Neutrophil (primary cell): ENCODE data around the gene TNS3.

ENCODE experiments used
- H3K27ac ChIP-seq: fragments of 200-600 bp; sonication (generic); 2 replicates; pipeline ENCODE4 v1.5.1; 2016; ENCODE audit warnings: mild to moderate bottlenecking, moderate library complexity
- H3K27me3 ChIP-seq: fragments of 200-600 bp; sonication (generic); 2 replicates; pipeline ENCODE4 v1.6.0; 2016; ENCODE audit warnings: mild to moderate bottlenecking
- H3K36me3 ChIP-seq: fragments of 200-600 bp; sonication (generic); 2 replicates; pipeline ENCODE4 v1.5.1; 2017
- H3K4me1 ChIP-seq, 2 experiments: fragments of 200-600 bp in 1 of 2; sonication (generic) in 1 of 2; 1 replicate in 1 of 2; 2 replicates in 1 of 2; pipeline versions ENCODE4 v1.5.1 to v1.6.1; 2013 to 2016; ENCODE audit warnings: low read depth in 1 of 2, low read length in 1 of 2, mild to moderate bottlenecking in 1 of 2, moderate library complexity in 1 of 2; ENCODE audit not compliant: control insufficient read depth in 1 of 2, insufficient read depth in 1 of 2
- H3K4me3 ChIP-seq, 2 experiments: fragments of 200-600 bp in 1 of 2; sonication (generic) in 1 of 2; 1 replicate in 1 of 2; 2 replicates in 1 of 2; pipeline ENCODE4 v1.5.1; 2013 to 2016; ENCODE audit warnings: low read depth in 1 of 2, low read length in 1 of 2, mild to moderate bottlenecking in 1 of 2, moderate library complexity in 1 of 2
- H3K9me3 ChIP-seq: fragments of 200-600 bp; sonication (generic); 2 replicates; pipeline ENCODE4 v1.5.1; 2016
- CTCF ChIP-seq: fragments of 200-600 bp; sonication (generic); IDR thresholded peaks from 2 replicates; pipeline ENCODE4 v1.5.1; 2016; ENCODE audit warnings: antibody characterized with exemption

The TNS3 gene

GRCh38 chr7:47535035-47535703, 46.7 kb downstream of the TNS3 start:
- no peak overlapping the region for H3K27ac ChIP-seq
- no peaks in the 10 kb centered on the region for H3K36me3 ChIP-seq
- TF ChIP-seq CTCF, result no peak
- no peaks in the 10 kb centered on the region for H3K4me1 ChIP-seq
- H3K4me3 ChIP-seq, result no peak overlapping the region
- no peaks in the 10 kb centered on the region for H3K9me3 ChIP-seq
- H3K27me3 ChIP-seq, result peaks cover 52% of the 10 kb centered on the region

- Histone ChIP-seq H3K27me3 (peaks cover 46% of the 10 kb centered on the region), H3K27ac (no peak overlapping the region), H3K4me3 (no peak overlapping the region), H3K4me1 (no peaks in the 10 kb centered on the region), H3K36me3 (no peaks in the 10 kb centered on the region), H3K9me3 (no peaks in the 10 kb centered on the region)
- TF ChIP-seq CTCF, result no peak
Measured at GRCh38 chr7:47534322-47535034, 47.4 kb downstream of the TNS3 start.

GRCh38 chr7:47531584-47532492, 50.1 kb downstream of the TNS3 start:
- peaks cover 20% of the 10 kb centered on the region for H3K27me3 ChIP-seq
- TF ChIP-seq CTCF, result no peak
- H3K36me3 ChIP-seq, result no peaks in the 10 kb centered on the region
- H3K4me3 ChIP-seq, result no peak overlapping the region
- H3K4me1 ChIP-seq, result no peaks in the 10 kb centered on the region
- H3K27ac ChIP-seq, result no peak overlapping the region
- no peaks in the 10 kb centered on the region for H3K9me3 ChIP-seq

GRCh38 chr7:47529826-47530555, 51.9 kb downstream of the TNS3 start:
- H3K36me3 ChIP-seq, result no peaks in the 10 kb centered on the region
- H3K9me3 ChIP-seq, result no peaks in the 10 kb centered on the region
- H3K4me1 ChIP-seq, result no peaks in the 10 kb centered on the region
- TF ChIP-seq CTCF, result no peak
- no peak overlapping the region for H3K4me3 ChIP-seq
- H3K27ac ChIP-seq, result no peak overlapping the region
- H3K27me3 ChIP-seq, result peaks cover 1% of the 10 kb centered on the region

- Histone ChIP-seq H3K4me3 (no peak overlapping the region), H3K27me3 (no peaks in the 10 kb centered on the region), H3K4me1 (no peaks in the 10 kb centered on the region), H3K36me3 (no peaks in the 10 kb centered on the region), H3K27ac (no peak overlapping the region), H3K9me3 (no peaks in the 10 kb centered on the region)
- no peak for TF ChIP-seq CTCF
Measured at GRCh38 chr7:47529405-47529804, 52.5 kb downstream of the TNS3 start.
